HPDE6-E6E7 (cell line): ENCODE data around the gene C19orf38.
"Not testable (repeated sequence)": the region's sequence is repeated elsewhere in the genome, so short reads cannot be mapped to it uniquely, and the experiment has no call there.

Experiments
- DNase-seq: peaks from one replicate; pipeline ENCODE4 v3.0.0; 2011; ENCODE audit warnings: missing footprints; ENCODE audit errors: extremely low spot score

Gene C19orf38

GRCh38 chr19:10876459-10877240, 28.4 kb downstream of the C19orf38 start:
- DNase-seq: no peak

GRCh38 chr19:10877608-10878007, 29.4 kb downstream of the C19orf38 start:
- not testable (repeated sequence) for DNase-seq

- no peak for DNase-seq
These were observed 30.0 kb downstream of the C19orf38 start for GRCh38 chr19:10878253-10878652.

GRCh38 chr19:10881403-10882107, 33.3 kb downstream of the C19orf38 start:
- no peak for DNase-seq

GRCh38 chr19:10882108-10882457, 33.9 kb downstream of the C19orf38 start:
- no peak for DNase-seq

GRCh38 chr19:10884274-10884673, 36.1 kb downstream of the C19orf38 start:
- DNase-seq: no peak

GRCh38 chr19:10885201-10886169, 37.3 kb downstream of the C19orf38 start:
- DNase-seq: no peak

GRCh38 chr19:10887616-10888367, 39.6 kb downstream of the C19orf38 start:
- DNase-seq: no peak

- DNase-seq: no peak
These were observed 40.2 kb downstream of the C19orf38 start for GRCh38 chr19:10888421-10888866.

GRCh38 chr19:10889880-10890279, 41.7 kb downstream of the C19orf38 start:
- no peak for DNase-seq

GRCh38 chr19:10891405-10892086, 43.3 kb downstream of the C19orf38 start:
- DNase-seq: no peak

- DNase-seq: no peak
These were observed 44.0 kb downstream of the C19orf38 start for GRCh38 chr19:10892256-10892655.

- no peak for DNase-seq
These were observed 46.6 kb downstream of the C19orf38 start for GRCh38 chr19:10894911-10895213.

- no peak for DNase-seq
These were observed 47.1 kb downstream of the C19orf38 start for GRCh38 chr19:10895363-10895762.

GRCh38 chr19:10895920-10896319, 47.7 kb downstream of the C19orf38 start:
- DNase-seq: no peak

GRCh38 chr19:10896851-10897526, 48.8 kb downstream of the C19orf38 start:
- no peak for DNase-seq

- DNase-seq: no peak
These were observed 50.4 kb downstream of the C19orf38 start for GRCh38 chr19:10898633-10899032.

GRCh38 chr19:10899151-10899653, 51.0 kb downstream of the C19orf38 start:
- peak; percentile 49 for DNase-seq

GRCh38 chr19:10907925-10908324, 59.7 kb downstream of the C19orf38 start:
- no peak for DNase-seq

GRCh38 chr19:10908380-10908960, 60.3 kb downstream of the C19orf38 start:
- no peak for DNase-seq
